Stimulated activated CD4-positive, alpha-beta T cell treated with anti-CD3 and anti-CD28 coated beads, Interleukin-15, amount 100 ng/mL, for 1 hour (primary cell): Measurements from ENCODE around the gene PLK2.

Experiments
- DNase-seq, 2 donors: peaks; one replicate each; pipeline ENCODE4 v3.0.0-alpha.2; 2020; ENCODE audit warnings: low read depth in 1 of 2, low spot score in 1 of 2

The PLK2 gene

GRCh38 chr5:58481066-58481676 lies 21.3 kb upstream of the PLK2 start:
- no peak for DNase-seq

GRCh38 chr5:58477760-58478376 lies 18.0 kb upstream of the PLK2 start:
- no peak for DNase-seq

GRCh38 chr5:58475404-58475803 lies 15.5 kb upstream of the PLK2 start:
- DNase-seq: no peak

- DNase-seq: no peak
These were observed 10.0 kb upstream of the PLK2 start for GRCh38 chr5:58469896-58470295.

DNA sequence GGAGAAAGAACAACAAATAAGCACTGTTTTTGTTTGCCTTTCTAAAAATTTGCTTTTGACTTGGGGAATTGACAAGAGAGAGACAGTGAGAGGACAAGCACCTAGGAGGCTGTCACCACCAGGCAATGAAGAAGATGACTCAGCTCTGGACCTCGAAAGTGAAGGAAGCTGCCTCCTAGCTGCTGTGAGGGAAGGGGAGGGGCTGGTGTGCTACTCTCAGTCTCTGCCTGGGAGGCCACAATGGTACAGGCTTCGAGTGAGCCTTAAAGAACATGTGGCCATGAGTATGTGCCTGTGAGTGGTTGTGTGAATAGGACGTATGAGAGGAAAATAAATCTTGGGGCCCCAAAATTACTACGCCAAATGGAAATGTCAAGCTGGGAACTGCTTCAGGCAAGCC lies 7.1 kb upstream of the PLK2 start:
- no peak for DNase-seq

- no peak for DNase-seq
These were observed 2.8 kb upstream of the PLK2 start for GRCh38 chr5:58462623-58463230.

DNA sequence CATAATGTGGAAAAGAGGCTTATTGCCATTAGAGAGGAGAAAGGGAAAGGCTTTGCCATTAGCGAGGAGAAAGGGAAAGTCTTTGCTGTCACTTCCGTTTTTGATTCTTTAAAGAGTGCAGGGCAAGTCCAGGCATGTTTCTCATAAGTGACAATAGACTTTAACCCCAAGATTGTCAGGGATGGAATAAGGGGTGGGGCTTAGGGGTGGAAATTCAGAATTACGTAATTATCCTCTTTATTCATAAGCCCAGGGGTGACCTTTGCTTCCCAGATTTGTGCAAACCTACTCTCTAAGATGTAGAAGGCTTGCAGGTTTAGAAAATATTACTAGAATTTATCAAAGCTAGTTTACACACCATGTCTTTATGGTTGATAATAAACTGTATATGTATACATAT lies 2.3 kb upstream of the PLK2 start:
- DNase-seq: no peak

DNA sequence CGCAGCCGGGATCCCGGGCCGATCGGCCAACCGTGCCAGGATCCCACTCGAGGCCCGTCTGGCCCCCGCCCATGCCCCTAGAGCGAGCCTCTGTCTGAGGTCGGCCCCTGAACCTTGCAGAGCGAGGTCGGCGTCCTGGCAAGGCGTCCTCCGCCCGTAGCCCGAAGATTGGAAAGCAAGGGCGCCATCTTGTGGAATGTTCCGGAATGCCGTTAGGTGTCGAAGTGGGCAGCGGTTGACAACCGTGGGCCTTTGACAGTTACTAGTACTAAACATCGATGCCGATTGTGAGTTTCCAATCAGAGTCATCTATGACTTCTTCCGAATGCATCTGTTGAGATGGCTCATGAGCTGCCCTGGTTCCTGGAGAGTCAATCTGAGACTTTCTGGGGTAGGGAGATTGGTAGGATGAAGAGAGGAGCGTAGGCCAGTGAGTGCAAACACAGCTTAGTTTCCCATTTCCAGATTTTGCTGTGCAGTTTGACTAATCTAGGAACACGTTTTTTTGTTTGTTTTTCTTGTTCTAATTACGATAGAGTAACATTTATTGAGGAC lies 923 bp upstream of the PLK2 start:
- peak; percentile 79 to 84 for DNase-seq

- no peak for DNase-seq
These were observed 512 bp downstream of the PLK2 start for GRCh38 chr5:58459146-58460001.

DNA sequence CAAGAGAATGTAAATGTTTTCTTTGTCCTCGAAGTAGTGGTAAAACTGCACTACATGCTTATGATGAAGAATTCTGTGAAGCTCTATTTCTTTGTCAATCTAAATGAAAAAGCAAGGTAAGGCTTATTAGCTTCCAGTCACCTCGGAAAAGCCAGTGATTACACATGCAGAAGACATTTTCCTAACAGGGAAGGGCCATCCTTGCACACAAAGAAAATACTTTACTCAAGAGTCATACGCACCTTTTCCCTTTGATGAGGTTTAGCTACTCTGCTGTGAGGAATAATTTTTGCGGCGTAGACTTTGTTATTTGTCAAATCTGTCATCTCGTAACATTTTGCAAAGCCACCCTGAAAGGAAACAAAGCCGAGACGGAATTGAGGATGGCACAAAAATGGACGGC lies 1.1 kb downstream of the PLK2 start:
- DNase-seq: no peak

GRCh38 chr5:58458141-58458742 lies 1.6 kb downstream of the PLK2 start:
- no peak for DNase-seq

DNA sequence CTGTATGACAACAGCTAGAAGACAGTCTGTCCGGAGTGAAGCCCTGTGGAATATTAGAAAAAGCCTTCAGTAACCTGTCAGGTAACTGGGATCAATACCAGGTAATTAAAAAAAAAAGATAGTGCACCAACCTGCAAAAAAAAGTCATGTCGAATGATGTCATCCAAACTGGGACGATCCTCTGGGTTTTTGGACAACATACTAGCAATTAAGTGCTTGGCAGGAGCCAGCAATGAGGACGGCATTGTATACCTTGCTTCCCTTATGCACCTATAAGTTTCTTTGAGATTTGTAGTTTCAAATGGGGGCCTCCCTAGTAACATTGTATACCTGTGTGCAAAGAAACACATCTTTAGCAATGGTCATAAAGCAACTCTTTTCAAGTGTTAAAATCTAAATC lies 2.8 kb downstream of the PLK2 start:
- no peak for DNase-seq

DNA sequence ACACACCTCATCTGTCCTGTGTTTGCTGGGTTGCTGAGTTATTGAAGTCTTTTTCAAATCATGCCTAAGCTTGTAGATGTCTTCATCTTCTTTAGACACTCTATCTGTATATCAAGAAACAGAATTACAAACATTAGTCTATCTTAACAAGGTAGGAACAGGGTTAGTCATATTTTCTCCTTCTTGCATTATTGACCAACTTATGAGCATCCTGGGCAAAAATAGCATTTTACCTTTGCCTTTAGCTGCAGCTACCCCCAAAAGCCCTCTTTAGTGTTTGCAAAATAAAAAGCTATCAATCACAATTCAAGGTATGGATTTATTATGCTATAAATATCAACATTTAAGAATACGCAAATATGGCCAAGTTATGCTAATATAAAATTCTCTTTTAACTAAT lies 3.4 kb downstream of the PLK2 start:
- no peak for DNase-seq

GRCh38 chr5:58456026-58456425 lies 3.9 kb downstream of the PLK2 start:
- DNase-seq: no peak

- no peak for DNase-seq
These were observed 4.4 kb downstream of the PLK2 start for GRCh38 chr5:58455480-58455879.

GRCh38 chr5:58455066-58455465 lies 4.8 kb downstream of the PLK2 start:
- no peak for DNase-seq

GRCh38 chr5:58454025-58454424 lies 5.9 kb downstream of the PLK2 start:
- no peak for DNase-seq

- no peak for DNase-seq
These were observed 6.6 kb downstream of the PLK2 start for GRCh38 chr5:58453306-58453705.

DNA sequence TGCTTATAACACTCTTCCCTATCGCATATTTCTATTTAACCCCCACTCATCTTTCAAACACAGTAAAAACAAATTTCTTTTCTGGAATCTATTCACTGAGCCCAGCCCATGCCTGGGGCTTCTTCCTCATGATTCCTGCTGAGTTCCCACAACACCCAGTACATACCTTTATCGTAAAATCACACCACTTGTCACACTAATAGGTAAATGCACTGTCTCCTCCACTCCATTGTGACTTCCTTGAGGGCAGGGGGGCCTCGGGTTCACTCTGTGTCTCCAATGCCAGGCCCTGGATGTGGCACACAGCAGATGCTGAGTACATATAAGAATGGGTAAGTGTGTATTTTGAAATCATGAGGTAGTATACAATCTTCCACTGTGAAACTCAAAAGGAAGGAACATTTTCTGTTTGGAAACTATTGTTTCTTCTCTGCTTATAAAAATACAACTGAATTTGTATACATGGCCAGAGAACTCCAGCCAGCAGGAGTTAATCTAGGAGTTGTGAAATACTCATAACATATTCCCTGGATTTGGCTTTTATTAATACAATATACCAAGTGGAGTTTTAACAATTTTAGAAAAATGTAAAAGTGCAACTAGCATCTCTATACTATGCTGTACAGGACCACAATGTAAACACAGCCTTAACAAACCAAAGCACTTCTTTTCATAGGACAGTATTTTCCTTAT lies 7.2 kb downstream of the PLK2 start:
- no peak for DNase-seq

GRCh38 chr5:58451732-58452565 lies 7.9 kb downstream of the PLK2 start:
- no peak for DNase-seq
